CD4-positive, alpha-beta memory T cell (primary cell): Measurements from ENCODE around the gene CACNA2D4. TPM values are rescaled to one million over a fixed set of nuclear protein-coding genes. Genes with fewer than 3 reads are reported as not detected.

ENCODE experiments used
- CTCF ChIA-PET: fragments of 350-600 bp; sonication (Branson Sonifier 250); formaldehyde crosslinking; loops from one replicate; lab custom pipeline; 2021; ENCODE audit warnings: inconsistent platforms; ENCODE audit not compliant: partially characterized antibody; lab: Charles Lee
- POLR2A ChIA-PET: fragments of 350-600 bp; sonication (Branson Sonifier 250); formaldehyde crosslinking; loops from one replicate; lab custom pipeline; 2021; ENCODE audit not compliant: partially characterized antibody; lab: Charles Lee
- DNase-seq, 5 donors: peaks; one replicate each; pipeline versions ENCODE4 v3.0.0 to v3.0.0-alpha.2; 2020 to 2022; ENCODE audit warnings: mixed read lengths in 1 of 5
- H3K27ac ChIP-seq: one replicate; pipeline ENCODE4 v1.7.0; 2013; ENCODE audit warnings: low read depth, low read length
- H3K27me3 ChIP-seq: 2 replicates; pipeline ENCODE4 v1.7.0; 2013; ENCODE audit warnings: mild to moderate bottlenecking, low read length, moderate library complexity; ENCODE audit not compliant: insufficient read depth
- H3K36me3 ChIP-seq: 2 replicates; pipeline ENCODE4 v1.7.0; 2013; ENCODE audit warnings: mild to moderate bottlenecking, low read length, moderate library complexity; ENCODE audit not compliant: insufficient read depth
- H3K4me1 ChIP-seq: 2 replicates; pipeline ENCODE4 v1.7.0; 2013; ENCODE audit warnings: mild to moderate bottlenecking, low read length, moderate library complexity; ENCODE audit not compliant: insufficient read depth
- H3K4me3 ChIP-seq, 2 donors: one replicate each; pipeline ENCODE4 v1.7.0; 2013; ENCODE audit warnings: low read length in 2 of 2, mild to moderate bottlenecking in 1 of 2
- H3K9me3 ChIP-seq, 2 donors: one replicate each; pipeline ENCODE4 v1.7.0; 2013; ENCODE audit warnings: low read length in 2 of 2, control low read depth in 1 of 2; ENCODE audit not compliant: control insufficient read depth in 1 of 2
- H3K27ac Mint-ChIP-seq, 7 donors: one replicate each; pipeline ENCODE4 v1.8.0; 2020 to 2021; ENCODE audit warnings: mixed read lengths in 7 of 7, mild to moderate bottlenecking in 6 of 7, inconsistent platforms in 3 of 7, moderate library complexity in 3 of 7
- H3K27me3 Mint-ChIP-seq, 2 donors: one replicate each; pipeline ENCODE4 v1.8.0; 2020 to 2021; ENCODE audit warnings: mixed read lengths in 2 of 2
- H3K36me3 Mint-ChIP-seq, 2 donors: one replicate each; pipeline ENCODE4 v1.8.0; 2020 to 2021; ENCODE audit warnings: mixed read lengths in 2 of 2, inconsistent platforms in 1 of 2, mild to moderate bottlenecking in 1 of 2
- H3K4me1 Mint-ChIP-seq, 4 donors: one replicate each; pipeline ENCODE4 v1.8.0; 2020 to 2021; ENCODE audit warnings: mixed read lengths in 4 of 4, mild to moderate bottlenecking in 1 of 4
- H3K4me3 Mint-ChIP-seq, 8 donors: one replicate each; pipeline ENCODE4 v1.8.0; 2020 to 2021; ENCODE audit warnings: mixed read lengths in 8 of 8, mild to moderate bottlenecking in 7 of 8, moderate library complexity in 6 of 8, inconsistent platforms in 3 of 8
- H3K9me3 Mint-ChIP-seq, 8 donors: one replicate each; pipeline ENCODE4 v1.8.0; 2020 to 2021; ENCODE audit warnings: mixed read lengths in 8 of 8, mild to moderate bottlenecking in 5 of 8, inconsistent platforms in 3 of 8, moderate library complexity in 1 of 8
- intact Hi-C: fragments of 100-400 bp; cut with micrococcal nuclease; formaldehyde crosslinking; loops from one replicate; pipeline ENCODE4 v1.15.1; 2023
- polyA plus RNA-seq, 2 donors: library from polyadenylated mRNA; unstranded; fragments of 300-500 nt; fragmentation: Illumina TruSeq; gene quantifications; one replicate each; pipeline ENCODE4 v1.2.3, GENCODE V29; 2021
- total RNA-seq, 2 experiments: library from RNA; stranded (reverse); gene quantifications; one replicate each; pipeline ENCODE4 v1.2.3, GENCODE V29; 2021

Gene CACNA2D4
- total and polyA plus RNA-seq, 4 experiments from 2014 or later: 12.4 to 19.2 (median 14.6) TPM

GRCh38 chr12:1825382-1826102 is 92.9 kb downstream of the CACNA2D4 start:
- no peaks in the 10 kb centered on the region for H3K36me3 ChIP-seq
- no peak overlapping the region for H3K4me3 Mint-ChIP-seq
- no peak overlapping the region for H3K4me3 ChIP-seq
- no peaks in the 10 kb centered on the region for H3K4me1 ChIP-seq
- H3K27ac Mint-ChIP-seq: no peak overlapping the region
- peaks cover 19 to 24% of the 10 kb centered on the region in 2 donors for H3K27me3 Mint-ChIP-seq
- no peaks in the 10 kb centered on the region for H3K9me3 ChIP-seq
- no peak for DNase-seq
- no peak overlapping the region for H3K27ac ChIP-seq
- H3K36me3 Mint-ChIP-seq: no peaks in the 10 kb centered on the region
- CTCF ChIA-PET: interaction anchor here (1.2 kb wide), 1 partner anchor 114 kb away, joined by 3 read pairs; no protein-coding TSS in a partner anchor
- no peaks in the 10 kb centered on the region for H3K27me3 ChIP-seq
- POLR2A ChIA-PET: no interaction called here
- H3K4me1 Mint-ChIP-seq: peaks cover 0 to 1% (median under 1%) of the 10 kb centered on the region in 4 donors
- H3K9me3 Mint-ChIP-seq: no peaks in the 10 kb centered on the region
- intact Hi-C loops: no loop called here

DNA sequence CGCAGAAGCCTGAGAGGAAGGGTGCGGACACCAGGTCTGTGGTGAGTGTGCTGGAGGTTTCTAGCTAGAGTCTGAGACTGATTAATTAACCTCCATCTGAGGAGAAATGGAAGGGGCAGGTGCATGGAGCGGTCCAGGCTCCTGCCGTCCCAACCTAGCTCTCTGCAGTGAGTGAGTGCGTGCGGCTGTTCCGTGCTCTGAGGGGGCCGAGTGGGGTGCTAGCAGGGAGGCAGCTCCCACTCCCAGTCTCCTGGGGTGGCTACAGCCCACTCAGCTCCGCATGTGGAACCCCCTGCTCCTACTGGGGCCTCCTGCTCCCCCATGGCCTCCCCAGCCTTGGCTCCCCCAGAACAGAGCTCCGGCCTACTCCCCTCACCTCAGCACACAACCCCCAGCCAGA is 95.2 kb downstream of the CACNA2D4 start:
- DNase-seq: no peak
- Mint-ChIP-seq H3K9me3 (peaks cover 0 to 1% (median 0%) of the 10 kb centered on the region in 8 donors), H3K4me1 (peaks cover 0 to 5% (median 4%) of the 10 kb centered on the region in 4 donors), H3K27ac (no peak overlapping the region), H3K36me3 (no peaks in the 10 kb centered on the region), H3K27me3 (peaks cover 28% of the 10 kb centered on the region in 2 donors), H3K4me3 (no peak overlapping the region)
- ChIA-PET CTCF (no interaction called here), POLR2A (no interaction called here)
- no peak overlapping the region for H3K4me3 ChIP-seq
- intact Hi-C loops: no loop called here
- no peaks in the 10 kb centered on the region for H3K36me3 ChIP-seq
- no peaks in the 10 kb centered on the region for H3K9me3 ChIP-seq
- no peaks in the 10 kb centered on the region for H3K4me1 ChIP-seq
- no peaks in the 10 kb centered on the region for H3K27me3 ChIP-seq
- H3K27ac ChIP-seq: no peak overlapping the region

DNA sequence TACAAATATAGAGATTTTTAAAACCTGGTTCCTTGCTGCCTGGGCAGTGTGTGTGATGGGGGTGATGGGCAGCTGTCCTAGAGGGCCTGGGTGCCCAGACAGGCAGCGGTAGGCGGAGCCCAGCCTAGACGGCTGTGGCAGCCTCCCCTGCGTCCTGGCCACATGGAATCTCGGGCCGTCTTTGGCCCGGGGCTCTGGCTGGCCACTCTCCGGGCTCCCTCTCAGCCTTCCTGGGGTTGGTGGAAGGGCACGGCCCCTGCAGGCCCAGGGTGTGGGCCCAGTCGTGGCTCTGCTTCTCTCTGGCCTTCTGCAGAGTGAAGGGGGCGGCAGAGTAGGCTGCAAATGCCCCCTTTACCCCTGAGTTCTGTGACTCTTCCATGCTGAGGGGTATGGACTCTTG is 95.8 kb downstream of the CACNA2D4 start:
- POLR2A ChIA-PET: no interaction called here
- no peak overlapping the region for H3K4me3 Mint-ChIP-seq
- no peaks in the 10 kb centered on the region for H3K36me3 Mint-ChIP-seq
- no peaks in the 10 kb centered on the region for H3K9me3 ChIP-seq
- H3K4me1 Mint-ChIP-seq: peaks cover 0 to 5% (median 4%) of the 10 kb centered on the region in 4 donors
- DNase-seq: no peak
- H3K9me3 Mint-ChIP-seq: peaks cover 0 to 1% (median 0%) of the 10 kb centered on the region in 8 donors
- H3K27me3 ChIP-seq: no peaks in the 10 kb centered on the region
- no peaks in the 10 kb centered on the region for H3K36me3 ChIP-seq
- H3K4me1 ChIP-seq: no peaks in the 10 kb centered on the region
- H3K27ac ChIP-seq: no peak overlapping the region
- peaks cover 28% of the 10 kb centered on the region in 2 donors for H3K27me3 Mint-ChIP-seq
- CTCF ChIA-PET: no interaction called here
- H3K4me3 ChIP-seq: no peak overlapping the region
- no peak overlapping the region for H3K27ac Mint-ChIP-seq
- intact Hi-C loops: no loop called here

- H3K4me3 ChIP-seq: no peak overlapping the region
- intact Hi-C loops: no loop called here
- POLR2A ChIA-PET: interaction anchor here (1.1 kb wide), 1 partner anchor 26 kb away, joined by 3 read pairs; no protein-coding TSS in a partner anchor
- no peaks in the 10 kb centered on the region for H3K27me3 ChIP-seq
- CTCF ChIA-PET: interaction anchor here (1.0 kb wide), 1 partner anchor 30 kb away, joined by 3 read pairs; no protein-coding TSS in a partner anchor
- no peak overlapping the region for H3K27ac ChIP-seq
- Mint-ChIP-seq H3K27me3 (peaks cover 28% of the 10 kb centered on the region in 2 donors), H3K9me3 (peaks cover 0 to 1% (median 0%) of the 10 kb centered on the region in 8 donors), H3K36me3 (no peaks in the 10 kb centered on the region), H3K4me3 (no peak overlapping the region), H3K27ac (no peak overlapping the region), H3K4me1 (peaks cover 0 to 5% (median 4%) of the 10 kb centered on the region in 4 donors)
- DNase-seq: no peak
- no peaks in the 10 kb centered on the region for H3K36me3 ChIP-seq
- H3K9me3 ChIP-seq: no peaks in the 10 kb centered on the region
- no peaks in the 10 kb centered on the region for H3K4me1 ChIP-seq
Measured at GRCh38 chr12:1821805-1822204, 96.6 kb downstream of the CACNA2D4 start.

GRCh38 chr12:1820896-1821291 is 97.6 kb downstream of the CACNA2D4 start:
- Histone ChIP-seq H3K4me3 (no peak overlapping the region), H3K27me3 (no peaks in the 10 kb centered on the region), H3K9me3 (no peaks in the 10 kb centered on the region), H3K4me1 (no peaks in the 10 kb centered on the region), H3K36me3 (no peaks in the 10 kb centered on the region), H3K27ac (no peak overlapping the region)
- Mint-ChIP-seq H3K4me1 (peaks cover 0 to 5% (median 4%) of the 10 kb centered on the region in 4 donors), H3K27me3 (peaks cover 28 to 31% of the 10 kb centered on the region in 2 donors), H3K9me3 (peaks cover 0 to 1% (median 0%) of the 10 kb centered on the region in 8 donors), H3K36me3 (no peaks in the 10 kb centered on the region), H3K4me3 (no peak overlapping the region), H3K27ac (no peak overlapping the region)
- ChIA-PET POLR2A (no interaction called here), CTCF (interaction anchor here (1.0 kb wide), 1 partner anchor 30 kb away, joined by 3 read pairs; no protein-coding TSS in a partner anchor)
- intact Hi-C loops: no loop called here
- no peak for DNase-seq

DNA sequence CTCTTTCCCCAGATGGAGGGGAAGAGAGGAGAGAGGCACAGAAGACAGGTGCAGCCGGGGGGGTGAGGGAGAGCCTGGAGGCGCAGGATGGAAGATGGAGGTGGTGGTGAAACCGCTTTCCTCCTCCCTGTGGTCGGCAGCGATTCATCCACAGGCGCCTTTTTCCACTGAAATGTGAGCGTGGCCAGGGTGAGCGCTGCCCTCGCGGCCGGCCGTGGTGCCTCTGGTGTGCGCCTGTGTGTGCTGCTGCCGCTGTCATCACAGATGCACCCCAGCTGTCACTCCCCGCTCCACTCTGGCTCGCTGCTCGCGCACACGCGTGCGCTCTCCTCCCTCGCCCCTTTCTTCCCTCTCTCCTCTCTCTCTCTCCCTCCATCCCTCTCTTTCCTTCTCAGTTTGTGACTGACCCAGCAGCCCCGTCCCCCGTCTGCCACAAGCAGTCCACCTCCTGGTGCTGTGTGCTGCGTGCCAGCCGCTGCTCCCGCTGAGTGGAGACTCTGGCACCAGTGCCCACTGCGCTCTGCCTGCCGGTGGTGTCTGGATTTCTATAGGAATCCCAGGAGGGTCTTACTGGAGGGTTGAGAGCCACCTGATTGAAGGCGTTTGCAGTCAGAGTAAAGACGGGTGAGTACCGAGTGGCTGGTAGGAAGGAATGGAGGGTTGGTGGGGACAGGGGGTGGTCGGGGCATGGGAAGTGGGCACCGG is 98.1 kb downstream of the CACNA2D4 start, which contains the start of gene LRTM2:
Gene LRTM2, plus strand, starts transcription at position 375 of the 705 bp plus-strand sequence. CDS start 7,584 bp downstream, outside the sequence.
- Mint-ChIP-seq H3K27ac (peak within 1 kb of the TSS in 2 of 7 donors; percentile 46 to 60), H3K4me1 (peaks cover 0 to 5% (median 4%) of the 10 kb centered on the region in 4 donors), H3K36me3 (no peaks in the 10 kb centered on the region), H3K9me3 (peaks cover 0 to 1% (median 0%) of the 10 kb centered on the region in 8 donors), H3K4me3 (no peak within 1 kb of the TSS), H3K27me3 (peaks cover 28 to 33% of the 10 kb centered on the region in 2 donors)
- no peak within 1 kb of the TSS for H3K27ac ChIP-seq
- no peaks in the 10 kb centered on the region for H3K9me3 ChIP-seq
- POLR2A ChIA-PET: no interaction called here
- no peaks in the 10 kb centered on the region for H3K4me1 ChIP-seq
- DNase-seq: no peak
- no peaks in the 10 kb centered on the region for H3K36me3 ChIP-seq
- CTCF ChIA-PET: no interaction called here
- no peak within 1 kb of the TSS for H3K4me3 ChIP-seq
- H3K27me3 ChIP-seq: no peaks in the 10 kb centered on the region
- intact Hi-C loops: no loop called here

DNA sequence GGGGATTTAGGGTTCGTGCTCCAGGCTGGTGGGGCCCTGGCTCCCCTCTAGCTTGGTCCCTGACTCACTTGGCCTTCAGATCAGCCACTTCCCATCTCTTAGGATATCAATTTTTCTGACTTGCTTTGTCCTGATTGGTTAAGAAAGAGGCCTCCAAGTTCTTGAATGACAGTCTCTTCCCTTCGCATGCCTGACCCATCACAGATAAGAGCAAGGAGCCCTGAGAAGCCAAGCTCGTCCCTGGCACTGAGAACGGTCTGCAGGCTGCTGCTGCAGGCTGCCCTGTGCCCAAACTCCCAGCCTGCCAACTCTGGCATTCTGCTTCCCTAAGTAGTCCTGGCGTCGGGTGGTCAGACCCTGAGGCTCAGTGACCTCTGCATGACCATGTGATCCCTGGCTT is 98.9 kb downstream of the CACNA2D4 start:
- peaks cover 0 to 5% (median 4%) of the 10 kb centered on the region in 4 donors for H3K4me1 Mint-ChIP-seq
- H3K27me3 ChIP-seq: no peaks in the 10 kb centered on the region

More for the DNA sequence above, 98.9 kb downstream of the CACNA2D4 start:
- Mint-ChIP-seq H3K27ac (no peak overlapping the region), H3K36me3 (no peaks in the 10 kb centered on the region), H3K9me3 (peaks cover 0 to 1% (median 0%) of the 10 kb centered on the region in 8 donors), H3K27me3 (peaks cover 30% of the 10 kb centered on the region in 2 donors), H3K4me3 (no peak overlapping the region)
- H3K4me1 ChIP-seq: no peaks in the 10 kb centered on the region
- no peaks in the 10 kb centered on the region for H3K36me3 ChIP-seq
- intact Hi-C loops: no loop called here
- no peaks in the 10 kb centered on the region for H3K9me3 ChIP-seq
- no peak for DNase-seq
- H3K4me3 ChIP-seq: no peak overlapping the region
- H3K27ac ChIP-seq: no peak overlapping the region
- ChIA-PET POLR2A (no interaction called here), CTCF (no interaction called here)
